Lung (tissue), 12 donors: ENCODE measurements around the gene SDK1. TPM values are rescaled to one million over a fixed set of nuclear protein-coding genes. Genes with fewer than 3 reads are reported as not detected.

Source experiments
- ATAC-seq: fragments of 200-7000 bp; cut with Tn5 transposase; one replicate; pipeline ENCODE4 v1.9.1; 2020; ENCODE audit warnings: moderate number of reproducible peaks; ENCODE audit not compliant: insufficient read depth, low FRiP score
- DNase-seq, 3 donors: peaks; one replicate each; pipeline ENCODE4 v3.0.0-alpha.2; 2013 to 2017
- H3K27ac ChIP-seq, 2 donors: one replicate each; pipeline ENCODE4 v1.5.1; 2013; ENCODE audit warnings: mild to moderate bottlenecking in 2 of 2, moderate library complexity in 2 of 2, control low read depth in 1 of 2, inconsistent platforms in 1 of 2, low read depth in 1 of 2, low read length in 1 of 2
- H3K27me3 ChIP-seq, 3 donors: one replicate each; pipeline ENCODE4 v1.5.1; 2013; ENCODE audit warnings: low read length in 2 of 3; ENCODE audit not compliant: control insufficient read depth in 3 of 3, insufficient read depth in 3 of 3
- H3K36me3 ChIP-seq, 4 donors: one replicate each; pipeline ENCODE4 v1.5.1; 2013; ENCODE audit warnings: low read length in 4 of 4, mild to moderate bottlenecking in 1 of 4, moderate library complexity in 1 of 4; ENCODE audit not compliant: control insufficient read depth in 4 of 4, insufficient read depth in 4 of 4
- H3K4me1 ChIP-seq, 5 donors: one replicate each; pipeline ENCODE4 v1.5.1; 2013; ENCODE audit warnings: low read length in 5 of 5, mild to moderate bottlenecking in 2 of 5, moderate library complexity in 1 of 5; ENCODE audit not compliant: control insufficient read depth in 5 of 5, insufficient read depth in 5 of 5
- H3K4me3 ChIP-seq: one replicate; pipeline ENCODE4 v1.5.1; 2013; ENCODE audit warnings: mild to moderate bottlenecking, control low read depth, moderate library complexity
- H3K9ac ChIP-seq, 2 donors: one replicate each; pipeline ENCODE4 v1.5.1; 2013; ENCODE audit warnings: low read length in 2 of 2, control low read depth in 1 of 2; ENCODE audit not compliant: insufficient read depth in 1 of 2
- H3K9me3 ChIP-seq, 4 donors: one replicate each; pipeline ENCODE4 v1.5.1; 2013; ENCODE audit warnings: low read length in 3 of 4, mild to moderate bottlenecking in 1 of 4, moderate library complexity in 1 of 4; ENCODE audit not compliant: control insufficient read depth in 4 of 4, insufficient read depth in 3 of 4
- CTCF ChIP-seq: IDR thresholded peaks from 2 replicates; pipeline ENCODE4 v1.5.1; 2012; ENCODE audit warnings: mild to moderate bottlenecking; ENCODE audit errors: control extremely low read depth, extremely low read depth
- WGBS, 2 donors: extraction: QIAGEN DNeasy Blood & Tissue Kit; methylation state at CpG; one replicate each; pipeline ENCODE4 v1.1.7; 2013; 5-methylcytosine and 5-hydroxymethylcytosine counted together
- polyA plus RNA-seq, 2 donors: library from polyadenylated mRNA; stranded (reverse); fragments of 200-250 nt; gene quantifications; one replicate each; pipeline ENCODE4 v1.2.1, GENCODE V29; 2013
- total RNA-seq, 2 donors: library from RNA; depleted of rRNA in 1 of 2; stranded (reverse); fragments of >200 nt in 1 of 2; gene quantifications; one replicate each; pipeline ENCODE4 v1.2.1, GENCODE V29; 2014 to 2021
- donor health status: control.
- donor health status: control.
- donor health status: Bipolar disorder and iron deficiency.
- donor health status: healthy.
- donor health status: DM: yes; HTN: yes; CAD: no.

The SDK1 gene
- total and polyA plus RNA-seq, 4 donors = 3.7 to 30.1 (median 12.7) TPM

GRCh38 chr7:4074407-4074806 lies 773.4 kb downstream of the SDK1 start:
- H3K9me3 ChIP-seq = no peaks in the 10 kb centered on the region
- no peaks in the 10 kb centered on the region for H3K36me3 ChIP-seq
- no peak overlapping the region for H3K4me3 ChIP-seq
- no peak overlapping the region for H3K9ac ChIP-seq
- TF ChIP-seq CTCF = no peak
- H3K27ac ChIP-seq = no peak overlapping the region
- WGBS, 2 donors = 88 to 91% methylated on average over 8 of the region's 8 CpGs
- no peaks in the 10 kb centered on the region for H3K27me3 ChIP-seq
- no peak for DNase-seq
- H3K4me1 ChIP-seq = peaks cover 0 to 7% (median 0%) of the 10 kb centered on the region in 5 donors
- no peak for ATAC-seq

DNA sequence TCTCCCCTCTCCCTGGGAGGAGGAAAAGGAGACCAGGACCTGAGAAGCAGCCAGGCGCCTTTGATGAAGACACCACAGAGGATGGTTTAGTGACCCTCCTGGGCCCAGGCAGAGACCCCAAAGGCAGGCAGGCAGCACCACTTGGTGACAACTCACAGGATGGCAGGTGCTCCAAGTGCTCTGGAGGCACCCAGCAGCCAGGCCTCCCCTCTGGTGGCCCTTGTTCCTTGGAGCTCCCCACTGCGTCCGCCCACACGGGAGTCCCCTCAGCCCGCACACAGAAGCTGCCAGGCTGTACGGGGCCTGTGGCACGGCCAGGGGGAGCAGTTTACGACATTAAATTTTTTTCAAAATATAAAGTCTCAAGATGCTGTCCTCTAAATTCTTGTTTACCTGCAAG lies 773.9 kb downstream of the SDK1 start:
- no peaks in the 10 kb centered on the region for H3K9me3 ChIP-seq
- ATAC-seq (no peak), DNase-seq (no peak)
- no peak overlapping the region for H3K4me3 ChIP-seq
- no peaks in the 10 kb centered on the region for H3K27me3 ChIP-seq
- no peak overlapping the region for H3K9ac ChIP-seq
- peaks cover 0 to 12% (median 0%) of the 10 kb centered on the region in 5 donors for H3K4me1 ChIP-seq
- no peak for TF ChIP-seq CTCF
- 93 to 95% methylated on average over 8 of the region's 8 CpGs for WGBS, 2 donors
- H3K27ac ChIP-seq = no peak overlapping the region
- H3K36me3 ChIP-seq = no peaks in the 10 kb centered on the region

DNA sequence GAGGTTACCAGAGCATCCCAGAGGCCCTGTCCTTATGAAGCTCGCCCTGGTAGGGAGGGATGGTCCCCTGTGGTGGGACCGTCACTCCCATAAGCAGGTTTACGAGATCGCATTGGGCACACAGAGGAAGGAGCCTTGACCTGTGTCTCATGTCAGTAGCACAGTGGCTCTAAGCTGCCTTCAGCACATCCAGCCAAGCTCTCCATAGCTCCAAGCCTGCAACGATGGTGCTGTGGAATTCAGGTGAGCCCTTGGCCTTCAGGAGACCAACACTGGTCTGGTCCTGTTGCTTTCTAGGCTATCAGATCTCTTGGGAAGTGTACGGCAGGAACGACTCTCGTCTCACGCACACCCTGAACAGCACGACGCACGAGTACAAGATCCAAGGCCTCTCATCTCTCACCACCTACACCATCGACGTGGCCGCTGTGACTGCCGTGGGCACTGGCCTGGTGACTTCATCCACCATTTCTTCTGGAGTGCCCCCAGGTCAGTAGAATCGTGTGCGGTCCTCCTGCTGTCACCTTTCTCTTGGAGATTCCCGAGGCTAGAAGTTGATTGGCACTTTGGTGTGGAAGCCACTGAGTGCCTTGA lies 775.7 kb downstream of the SDK1 start:
- no peak overlapping the region for H3K27ac ChIP-seq
- peaks cover 0 to 7% (median 0%) of the 10 kb centered on the region in 5 donors for H3K4me1 ChIP-seq
- H3K9ac ChIP-seq = no peak overlapping the region
- no peak overlapping the region for H3K4me3 ChIP-seq
- 88% methylated on average over 19 of the region's 19 CpGs for WGBS, 2 donors
- DNase-seq = no peak
- ATAC-seq = no peak
- TF ChIP-seq CTCF = no peak
- no peaks in the 10 kb centered on the region for H3K36me3 ChIP-seq
- no peaks in the 10 kb centered on the region for H3K27me3 ChIP-seq
- no peaks in the 10 kb centered on the region for H3K9me3 ChIP-seq

GRCh38 chr7:4077980-4078379 lies 776.9 kb downstream of the SDK1 start:
- H3K27ac ChIP-seq = no peak overlapping the region
- H3K9ac ChIP-seq = no peak overlapping the region
- 97 to 98% methylated on average over 8 of the region's 8 CpGs for WGBS, 2 donors
- TF ChIP-seq CTCF = no peak
- no peak for DNase-seq
- H3K36me3 ChIP-seq = no peaks in the 10 kb centered on the region
- no peak for ATAC-seq
- no peaks in the 10 kb centered on the region for H3K27me3 ChIP-seq
- H3K4me3 ChIP-seq = no peak overlapping the region
- H3K9me3 ChIP-seq = no peaks in the 10 kb centered on the region
- H3K4me1 ChIP-seq = peaks cover 0 to 7% (median 0%) of the 10 kb centered on the region in 5 donors
